ENCODE results near the gene EPX.

EPX gene

GRCh38 chr17:58192612-58193011 lies at the start of gene EPX:
EPX (plus strand) TSS chr17:58192726; CDS start chr17:58192847, 121 bp downstream.
- in situ Hi-C loops (cut with HindIII; ENCODE audit: low sequenced_read_pairs), result no loop called here

GRCh38 chr17:58143335-58143734 lies 49.2 kb upstream of the EPX start:
- in situ Hi-C loops (cut with HindIII; ENCODE audit: low sequenced_read_pairs), result loop anchor here (25.0 kb wide), 1 partner anchor 156 kb away; the partner anchor contains the start of gene VEZF1

GRCh38 chr17:58144801-58145200 lies 47.7 kb upstream of the EPX start:
- in situ Hi-C loops (cut with HindIII; ENCODE audit: low sequenced_read_pairs), result loop anchor here (25.0 kb wide), 1 partner anchor 158 kb away; the partner anchor contains the start of gene VEZF1

- in situ Hi-C loops (cut with HindIII; ENCODE audit: low sequenced_read_pairs), result loop anchor here (25.0 kb wide), 1 partner anchor 161 kb away; the partner anchor contains the start of gene VEZF1
Measured at GRCh38 chr17:58147930-58148434, 44.5 kb upstream of the EPX start, which contains the start of gene OR4D1. OR4D1 (plus strand) TSS chr17:58148384; CDS start chr17:58155154, 6,770 bp downstream.

DNA sequence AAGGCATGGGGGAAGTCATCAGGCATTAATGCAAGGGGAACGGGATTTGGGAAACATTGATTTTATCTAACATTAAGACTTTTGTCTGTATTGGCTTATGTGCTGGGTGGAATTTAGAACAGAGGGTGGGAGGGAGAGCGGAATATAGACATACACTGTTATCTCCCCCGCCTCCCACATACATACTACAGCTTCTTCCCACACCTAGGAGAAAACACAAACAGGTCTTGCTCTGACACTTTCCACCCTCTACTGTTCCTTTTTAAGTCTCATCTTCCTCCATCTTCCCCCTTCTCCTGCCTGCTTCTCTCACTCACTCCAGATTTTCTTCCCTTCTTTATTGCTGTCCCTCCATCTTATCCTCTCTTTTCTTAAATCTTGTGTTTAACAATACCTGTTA lies 43.9 kb upstream of the EPX start:
- in situ Hi-C loops (cut with HindIII; ENCODE audit: low sequenced_read_pairs), result loop anchor here (25.0 kb wide), 1 partner anchor 161 kb away; the partner anchor contains the start of gene VEZF1

GRCh38 chr17:58150394-58150793 lies 42.1 kb upstream of the EPX start:
- in situ Hi-C loops (cut with HindIII; ENCODE audit: low sequenced_read_pairs), result no loop called here

- in situ Hi-C loops (cut with HindIII; ENCODE audit: low sequenced_read_pairs), result no loop called here
Measured at GRCh38 chr17:58153046-58153445, 39.5 kb upstream of the EPX start.

DNA sequence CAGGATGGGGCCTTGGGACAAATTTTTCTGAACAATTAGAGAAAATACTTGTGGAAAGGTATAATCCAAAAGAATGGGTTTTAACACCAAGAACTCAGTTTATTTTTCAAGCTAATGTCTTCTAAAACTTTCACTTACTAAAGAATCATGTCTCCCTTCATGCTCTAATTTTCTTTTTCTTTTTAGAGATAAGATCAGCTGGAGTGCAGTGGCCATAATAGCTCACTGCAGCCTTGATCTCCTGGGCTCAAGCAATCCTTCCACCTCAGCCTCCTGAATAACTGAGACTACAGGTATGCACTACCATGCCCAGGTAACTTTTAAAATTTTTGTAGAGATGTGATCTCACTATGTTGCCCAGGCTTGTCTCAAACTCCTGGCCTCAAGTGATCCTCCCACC lies 38.9 kb upstream of the EPX start:
- in situ Hi-C loops (cut with HindIII; ENCODE audit: low sequenced_read_pairs), result no loop called here

GRCh38 chr17:58156839-58157803 lies 35.4 kb upstream of the EPX start:
- in situ Hi-C loops (cut with HindIII; ENCODE audit: low sequenced_read_pairs), result no loop called here

GRCh38 chr17:58158181-58158580 lies 34.3 kb upstream of the EPX start:
- in situ Hi-C loops (cut with HindIII; ENCODE audit: low sequenced_read_pairs), result no loop called here

DNA sequence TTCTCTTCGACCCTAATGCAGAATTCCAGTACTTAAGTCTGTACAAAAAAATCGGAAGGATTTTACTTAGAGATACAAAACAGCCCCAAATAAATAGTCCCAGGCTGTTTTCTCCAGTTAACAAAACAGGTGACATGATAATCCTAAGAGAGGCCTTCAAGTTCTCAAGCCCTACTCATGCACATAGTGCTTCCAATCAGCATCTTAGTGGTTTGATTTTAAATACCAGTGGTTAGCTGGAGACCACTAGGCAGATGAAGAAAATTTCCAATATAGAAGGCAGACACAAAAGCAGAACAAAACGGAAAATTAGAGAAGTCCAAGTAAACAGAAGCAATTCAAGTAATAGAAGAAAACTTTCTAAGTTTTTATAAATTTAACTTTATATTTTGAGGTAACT lies 31.0 kb upstream of the EPX start:
- in situ Hi-C loops (cut with HindIII; ENCODE audit: low sequenced_read_pairs), result no loop called here

DNA sequence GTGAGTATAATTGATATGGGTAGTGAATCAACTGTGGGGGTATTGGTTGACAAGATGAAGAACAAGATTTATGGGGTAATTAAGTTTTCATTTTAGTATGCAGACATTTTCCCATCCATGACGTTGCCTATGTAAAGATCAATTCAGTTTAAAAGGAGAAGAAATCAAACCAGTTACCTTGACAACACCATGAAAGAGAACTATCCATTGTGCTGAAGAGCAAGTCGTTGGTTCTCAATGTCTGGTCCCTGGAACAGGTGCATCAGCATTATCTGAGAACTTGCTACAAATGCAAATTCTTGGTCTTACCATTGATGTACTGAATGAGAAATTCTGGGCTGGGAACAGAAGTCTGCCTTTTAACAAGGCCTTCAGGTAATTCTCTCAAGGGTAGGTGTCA lies 26.5 kb upstream of the EPX start:
- in situ Hi-C loops (cut with HindIII; ENCODE audit: low sequenced_read_pairs), result no loop called here

DNA sequence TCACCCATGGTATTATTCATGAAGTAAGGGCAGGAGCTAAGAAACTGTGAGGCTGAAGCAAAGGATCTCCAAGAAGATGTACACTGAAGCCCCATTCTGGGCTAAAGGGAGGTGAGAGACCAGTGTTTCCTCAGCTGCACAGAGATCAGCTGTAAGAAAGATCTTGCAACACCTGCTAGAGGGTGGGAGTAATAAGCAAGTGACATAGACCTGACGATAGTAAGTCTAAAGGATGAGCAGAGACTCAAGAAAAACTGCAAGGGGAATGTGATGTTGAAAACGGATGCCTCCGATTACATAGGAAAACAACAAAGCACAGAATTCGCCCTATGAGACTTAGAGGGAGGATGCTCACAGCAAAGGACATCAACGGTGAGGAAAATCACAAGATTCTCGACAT lies 25.8 kb upstream of the EPX start, which contains the start of gene OR4D2:
TSS of gene OR4D2 (plus strand) at position 301 of the 400 bp plus-strand sequence. CDS start 2,674 bp downstream, outside the sequence.
- in situ Hi-C loops (cut with HindIII; ENCODE audit: low sequenced_read_pairs), result no loop called here

DNA sequence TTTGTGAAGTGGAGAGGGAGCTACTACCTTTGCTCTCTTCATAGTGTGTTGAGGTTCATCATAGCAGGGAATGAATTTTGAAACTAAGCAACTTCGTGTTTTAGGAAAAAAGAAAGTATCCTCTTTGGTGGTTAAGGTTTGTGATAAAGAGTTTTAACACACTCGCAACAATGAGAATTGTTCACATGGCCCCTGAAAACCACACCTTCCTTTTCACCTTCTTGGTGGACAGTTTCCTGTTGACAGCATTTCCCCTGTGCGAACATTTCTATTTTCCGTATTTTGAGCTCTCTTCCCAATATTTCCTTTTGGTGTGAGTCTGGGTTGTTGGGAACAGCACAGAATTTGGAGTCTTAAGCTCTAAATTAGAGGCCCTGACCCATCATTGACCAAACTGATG lies 21.9 kb upstream of the EPX start:
- in situ Hi-C loops (cut with HindIII; ENCODE audit: low sequenced_read_pairs), result no loop called here

- in situ Hi-C loops (cut with HindIII; ENCODE audit: low sequenced_read_pairs), result no loop called here
Measured at GRCh38 chr17:58172369-58173071, 20.0 kb upstream of the EPX start.

- in situ Hi-C loops (cut with HindIII; ENCODE audit: low sequenced_read_pairs), result no loop called here
Measured at GRCh38 chr17:58174871-58175270, 17.7 kb upstream of the EPX start.

GRCh38 chr17:58176200-58176599 lies 16.3 kb upstream of the EPX start:
- in situ Hi-C loops (cut with HindIII; ENCODE audit: low sequenced_read_pairs), result no loop called here

GRCh38 chr17:58181796-58182195 lies 10.7 kb upstream of the EPX start:
- in situ Hi-C loops (cut with HindIII; ENCODE audit: low sequenced_read_pairs), result no loop called here

DNA sequence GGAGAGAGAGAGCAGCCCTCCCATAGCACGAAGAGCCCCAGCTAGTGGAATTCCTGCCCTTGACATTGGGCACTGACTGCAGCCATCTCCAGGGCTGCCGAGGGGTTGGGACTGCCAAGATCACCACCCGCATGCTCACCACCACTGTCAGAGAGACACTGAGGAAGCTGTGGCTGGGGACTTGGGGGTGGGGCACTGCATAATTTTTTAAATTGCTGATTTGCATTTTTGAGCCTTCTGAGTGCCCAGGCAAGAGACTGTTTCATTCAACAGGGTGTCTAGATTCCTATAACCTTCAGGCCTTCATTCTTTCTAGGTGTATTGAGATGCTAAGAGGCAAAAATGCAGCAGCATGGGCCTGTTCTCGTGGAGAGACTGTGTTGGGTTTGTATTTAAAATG lies 9.0 kb upstream of the EPX start:
- in situ Hi-C loops (cut with HindIII; ENCODE audit: low sequenced_read_pairs), result no loop called here

GRCh38 chr17:58184308-58184985 lies 8.1 kb upstream of the EPX start:
- in situ Hi-C loops (cut with HindIII; ENCODE audit: low sequenced_read_pairs), result no loop called here

Measured in DLD1 (cell line).